CD14-positive monocyte (primary cell): ENCODE data around the gene KIF1B. TPM values are rescaled to one million over a fixed set of nuclear protein-coding genes. Genes with fewer than 3 reads are reported as not detected.
A peak's percentile ranks its signal among the peaks of the same experiment; 100 is the strongest.

ENCODE experiments used
- DNase-seq, 3 donors: peaks; one replicate each; pipeline ENCODE4 v3.0.0-alpha.2; 2011 to 2022
- H2AFZ ChIP-seq: 2 replicates; pipeline ENCODE4 v1.6.0; 2012; ENCODE audit warnings: mild to moderate bottlenecking, low read depth, low read length, inconsistent platforms; ENCODE audit not compliant: insufficient read depth, poor library complexity, severe bottlenecking
- H3K27ac ChIP-seq, 2 donors: 1 replicate in 1 of 2; 2 replicates in 1 of 2; pipeline ENCODE4 v1.5.1; 2012 to 2013; ENCODE audit warnings: low read length in 2 of 2, control low read depth in 1 of 2, inconsistent platforms in 1 of 2, low read depth in 1 of 2, mild to moderate bottlenecking in 1 of 2
- H3K27me3 ChIP-seq, 2 donors: one replicate each; pipeline versions ENCODE4 v1.6.0 to v1.6.1; 2011 to 2013; ENCODE audit warnings: low read length in 2 of 2; ENCODE audit not compliant: control insufficient read depth in 2 of 2, insufficient read depth in 2 of 2
- H3K36me3 ChIP-seq, 2 donors: replicated peaks in 1 of 2; 1 replicate in 1 of 2; 2 replicates in 1 of 2; pipeline versions ENCODE4 v1.5.1 to v1.6.1; 2012 to 2013; ENCODE audit warnings: low read length in 2 of 2, control low read depth in 1 of 2, inconsistent platforms in 1 of 2, mild to moderate bottlenecking in 1 of 2; ENCODE audit not compliant: insufficient read depth in 2 of 2, control insufficient read depth in 1 of 2
- H3K4me1 ChIP-seq, 2 donors: 1 replicate in 1 of 2; 2 replicates in 1 of 2; pipeline versions ENCODE4 v1.5.1 to v1.6.1; 2012 to 2013; ENCODE audit warnings: low read length in 2 of 2, control low read depth in 1 of 2, inconsistent platforms in 1 of 2, mild to moderate bottlenecking in 1 of 2, moderate library complexity in 1 of 2; ENCODE audit not compliant: insufficient read depth in 2 of 2, control insufficient read depth in 1 of 2
- H3K4me2 ChIP-seq: replicated peaks from 2 replicates; pipeline ENCODE3; 2012; ENCODE audit warnings: low read length, moderate library complexity, mild to moderate bottlenecking; ENCODE audit not compliant: poor library complexity, severe bottlenecking; ENCODE audit errors: extremely low read depth
- H3K4me3 ChIP-seq, 3 experiments: fragments of 200-600 bp in 1 of 3; sonication (generic) in 1 of 3; replicated peaks in 1 of 3; 1 replicate in 2 of 3; 2 replicates in 1 of 3; pipeline ENCODE4 v1.5.1; 2011 to 2013; ENCODE audit warnings: low read length in 3 of 3, mild to moderate bottlenecking in 3 of 3, control low read depth in 2 of 3, low read depth in 2 of 3, inconsistent platforms in 1 of 3, moderate library complexity in 1 of 3
- H3K79me2 ChIP-seq: 2 replicates; pipeline ENCODE4 v1.6.0; 2012; ENCODE audit warnings: mild to moderate bottlenecking, control low read depth, inconsistent platforms, low read length, moderate library complexity; ENCODE audit not compliant: insufficient read depth
- H3K9ac ChIP-seq: 2 replicates; pipeline ENCODE4 v1.6.0; 2017; ENCODE audit warnings: low read length, mild to moderate bottlenecking; ENCODE audit not compliant: insufficient read depth, poor library complexity, severe bottlenecking
- H3K9me3 ChIP-seq, 2 donors: replicated peaks in 1 of 2; 1 replicate in 1 of 2; 2 replicates in 1 of 2; pipeline versions ENCODE4 v1.5.1 to v1.6.1; 2012 to 2013; ENCODE audit warnings: low read length in 2 of 2, control low read depth in 1 of 2; ENCODE audit not compliant: control insufficient read depth in 1 of 2, insufficient read depth in 1 of 2
- H4K20me1 ChIP-seq: 2 replicates; pipeline ENCODE4 v1.6.0; 2012; ENCODE audit warnings: mild to moderate bottlenecking, low read length, control low read depth, moderate library complexity; ENCODE audit not compliant: insufficient read depth
- H3K27ac Mint-ChIP-seq, 7 donors: one replicate each; pipeline ENCODE4 v1.8.0; 2020; ENCODE audit warnings: mild to moderate bottlenecking in 7 of 7, mixed read lengths in 7 of 7, moderate library complexity in 6 of 7, inconsistent platforms in 2 of 7
- H3K27me3 Mint-ChIP-seq, 3 donors: one replicate each; pipeline ENCODE4 v1.8.0; 2021 to 2022; ENCODE audit warnings: low read depth in 3 of 3, mild to moderate bottlenecking in 3 of 3, mixed read lengths in 3 of 3, moderate library complexity in 3 of 3, inconsistent platforms in 1 of 3
- H3K36me3 Mint-ChIP-seq, 2 donors: one replicate each; pipeline ENCODE4 v1.8.0; 2020; ENCODE audit warnings: mixed read lengths in 2 of 2, inconsistent platforms in 1 of 2, mild to moderate bottlenecking in 1 of 2
- H3K4me1 Mint-ChIP-seq: one replicate; pipeline ENCODE4 v1.8.0; 2020; ENCODE audit warnings: mild to moderate bottlenecking, mixed read lengths
- H3K4me3 Mint-ChIP-seq, 2 donors: one replicate each; pipeline ENCODE4 v1.8.0; 2020; ENCODE audit warnings: mild to moderate bottlenecking in 2 of 2, mixed read lengths in 2 of 2, moderate library complexity in 1 of 2
- H3K9me3 Mint-ChIP-seq, 7 donors: one replicate each; pipeline ENCODE4 v1.8.0; 2020 to 2022; ENCODE audit warnings: mixed read lengths in 7 of 7, mild to moderate bottlenecking in 6 of 7, moderate library complexity in 6 of 7, inconsistent platforms in 2 of 7
- CTCF ChIP-seq: fragments of 200-600 bp; IDR thresholded peaks from one replicate; pipeline ENCODE4 v1.8.0; 2022; ENCODE audit warnings: antibody characterized with exemption, mild to moderate bottlenecking
- WGBS: methylation state at CpG from one replicate; pipeline ENCODE4 v1.1.5; 2013; ENCODE audit warnings: missing lambda C conversion rate; ENCODE audit not compliant: insufficient coverage; 5-methylcytosine and 5-hydroxymethylcytosine counted together
- intact Hi-C, 2 donors: fragments of 100-400 bp; cut with micrococcal nuclease; formaldehyde crosslinking; loops; one replicate each; pipeline versions ENCODE4 v1.15.0 to v1.15.1; 2023
- polyA plus RNA-seq, 3 donors: library from polyadenylated mRNA; depleted of rRNA in 1 of 3; unstranded in 2 of 3; stranded (reverse) in 1 of 3; fragments of 300-500 nt in 2 of 3; fragments of >200 nt in 1 of 3; fragmentation: Illumina TruSeq in 2 of 3; gene quantifications; 1 replicate in 2 of 3; 2 replicates in 1 of 3; pipeline ENCODE4 v1.2.3, GENCODE V29; 2012 to 2021

The KIF1B gene
- polyA plus RNA-seq, 3 donors: 3.0 to 7.0 (median 3.3) TPM

DNA sequence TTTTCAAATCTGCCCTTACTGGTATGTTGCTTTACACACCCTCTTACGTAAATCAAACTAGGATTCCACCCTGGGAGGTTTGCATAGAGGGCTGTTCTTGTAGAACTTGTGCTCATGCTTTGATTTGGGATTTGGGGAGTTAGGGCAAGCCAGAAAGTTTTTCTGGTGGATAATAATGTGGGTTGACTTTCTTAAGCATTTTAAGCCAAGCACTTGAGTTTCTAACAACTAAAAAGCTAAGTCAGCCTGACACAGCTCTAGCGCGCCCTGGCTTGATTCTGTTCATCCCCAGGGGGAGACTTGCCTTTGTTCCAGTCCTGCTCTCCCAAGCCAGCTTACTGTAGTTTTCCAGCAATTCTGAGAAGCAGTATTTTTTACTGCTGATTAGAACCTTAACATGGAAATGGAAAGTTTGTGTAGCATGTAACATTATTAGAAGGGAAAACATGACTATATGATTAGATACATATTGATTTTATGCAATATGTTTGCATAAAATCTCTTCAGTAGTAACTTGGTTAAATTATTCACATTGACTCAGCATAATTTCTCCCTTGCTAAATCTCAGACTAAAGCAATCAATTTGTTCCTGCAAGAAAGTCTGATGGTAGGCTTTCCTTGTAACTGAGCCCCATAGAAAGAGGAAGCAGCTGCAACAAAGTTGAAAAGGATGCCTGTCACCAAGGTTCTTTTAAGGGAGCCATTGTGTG is 177.5 kb downstream of the KIF1B start:
- Histone ChIP-seq H3K36me3 (peaks cover 0 to 9% of the 10 kb centered on the region in 2 donors), H3K4me1 (peaks cover 31 to 42% of the 10 kb centered on the region in 2 donors), H3K27me3 (no peaks in the 10 kb centered on the region), H3K9ac (no peak overlapping the region), H3K9me3 (no peaks in the 10 kb centered on the region), H2AFZ (peak overlapping the region; percentile 43), H3K27ac (peak overlapping the region; percentile 61 to 85), H4K20me1 (no peaks in the 10 kb centered on the region), H3K4me2 (peak overlapping the region; percentile 71), H3K4me3 (peak overlapping the region in 1 of 3 experiments; percentile 66), H3K79me2 (peaks cover 21% of the 10 kb centered on the region)
- Mint-ChIP-seq H3K36me3 (peaks cover 13 to 28% of the 10 kb centered on the region in 2 donors), H3K4me1 (peaks cover 42% of the 10 kb centered on the region), H3K4me3 (peak overlapping the region in 1 of 2 donors; percentile 35), H3K27me3 (peaks cover 0 to 1% (median 0%) of the 10 kb centered on the region in 3 donors), H3K9me3 (peaks cover 0 to 2% (median 0%) of the 10 kb centered on the region in 7 donors), H3K27ac (peak overlapping the region; percentile 79 to 96 (median 90))
- no peak for TF ChIP-seq CTCF
- DNase-seq: peak; percentile 79 to 82 (median 80)
- intact Hi-C loops: loop anchor here (1.0 to 10.0 kb wide), 3 partner anchors 11 to 87 kb away; partner anchors contain the start of genes DFFA (in 2 of the 2), PEX14 (in 2 of the 2) and PGD (in 1 of the 2)
- WGBS: 0% methylated on average over 2 of the region's 3 CpGs

DNA sequence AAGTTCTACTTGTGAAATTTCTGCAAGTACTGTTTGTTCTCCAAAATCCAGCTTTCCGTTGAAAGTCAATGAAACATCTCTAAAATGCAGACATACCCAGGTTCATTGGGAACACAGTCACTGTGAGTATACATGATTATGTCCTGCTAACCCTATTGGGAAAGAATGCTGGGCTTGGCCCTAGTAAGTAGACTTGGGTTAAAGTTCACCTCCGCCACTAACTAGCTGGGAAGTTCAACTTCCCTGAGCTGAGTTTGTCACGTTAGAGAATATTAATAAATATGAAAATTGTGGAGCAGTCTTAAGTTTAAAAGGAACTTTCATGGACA is 178.0 kb downstream of the KIF1B start:
- Histone ChIP-seq H3K4me1 (peaks cover 31 to 42% of the 10 kb centered on the region in 2 donors), H3K4me3 (peak overlapping the region in 1 of 3 experiments; percentile 66), H3K36me3 (peaks cover 0 to 4% of the 10 kb centered on the region in 2 donors), H3K27me3 (no peaks in the 10 kb centered on the region), H4K20me1 (no peaks in the 10 kb centered on the region), H3K4me2 (peak overlapping the region; percentile 71), H3K79me2 (peaks cover 21% of the 10 kb centered on the region), H3K9ac (no peak overlapping the region), H3K27ac (peak overlapping the region; percentile 70 to 85), H3K9me3 (no peaks in the 10 kb centered on the region), H2AFZ (peak overlapping the region; percentile 43)
- Mint-ChIP-seq H3K36me3 (peaks cover 10 to 23% of the 10 kb centered on the region in 2 donors), H3K4me3 (peak overlapping the region in 1 of 2 donors; percentile 57), H3K27ac (peak overlapping the region; percentile 79 to 96 (median 90)), H3K4me1 (peaks cover 42% of the 10 kb centered on the region), H3K9me3 (peaks cover 0 to 2% (median 0%) of the 10 kb centered on the region in 7 donors), H3K27me3 (peaks cover 0 to 1% (median 0%) of the 10 kb centered on the region in 3 donors)
- intact Hi-C loops: loop anchor here (1.0 to 10.0 kb wide), 3 partner anchors 11 to 86 kb away; partner anchors contain the start of genes DFFA (in 2 of the 2), PEX14 (in 2 of the 2) and PGD (in 1 of the 2)
- WGBS: no CpG with 5 or more reads among the region's 3 CpGs
- TF ChIP-seq CTCF: no peak
- DNase-seq: no peak
